ENCODE results near the gene RARRES2.

GRCh38 chr7:150307129-150307528 lies 34.3 kb downstream of the RARRES2 start:
- TF ChIP-seq CTCF (IDR thresholded peaks at IDR 0.05), result no peak
- no peak for TF ChIP-seq POLR2A (IDR thresholded peaks at IDR 0.05)

All from Peyer's patch (tissue), 4 donors.